SU-DHL-6 (cell line): ENCODE results near the gene SRRM2.

Experiments
- H2AFZ ChIP-seq: fragments of 200-600 bp; sonication (generic); 2 replicates; pipeline ENCODE4 v1.6.1; 2014; ENCODE audit warnings: low read depth, mild to moderate bottlenecking, moderate library complexity, mixed read lengths, antibody characterized with exemption, low read length; ENCODE audit not compliant: severe bottlenecking
- H3F3A ChIP-seq: fragments of 200-600 bp; shearing (Covaris generic); 2 replicates; pipeline ENCODE4 v1.6.0; 2016; ENCODE audit warnings: antibody characterized with exemption, mild to moderate bottlenecking; ENCODE audit not compliant: insufficient read depth
- H3K27ac ChIP-seq: fragments of 200-600 bp; sonication (generic); 2 replicates; pipeline ENCODE4 v1.5.1; 2016; ENCODE audit warnings: low read depth, mild to moderate bottlenecking, low read length, moderate library complexity, mixed read lengths
- H3K27me3 ChIP-seq: fragments of 200-600 bp; sonication (generic), shearing (Covaris generic); 2 replicates; pipeline ENCODE4 v1.6.0; 2014; ENCODE audit warnings: mild to moderate bottlenecking, low read length
- H3K36me3 ChIP-seq: fragments of 200-600 bp; sonication (generic); 2 replicates; pipeline ENCODE4 v1.6.1; 2014; ENCODE audit warnings: mild to moderate bottlenecking, low read length, mixed read lengths
- H3K4me2 ChIP-seq: fragments of 300-600, 200-600 bp; shearing (Covaris generic), sonication (generic); 2 replicates; pipeline ENCODE4 v1.6.0; 2014; ENCODE audit warnings: low read length, low read depth, mild to moderate bottlenecking; ENCODE audit not compliant: poor library complexity, severe bottlenecking
- H3K4me3 ChIP-seq: fragments of 200-600 bp; sonication (generic); 2 replicates; pipeline ENCODE4 v1.5.1; 2014; ENCODE audit warnings: antibody characterized with exemption, low read length, mild to moderate bottlenecking, mixed read lengths; ENCODE audit not compliant: insufficient read depth, poor library complexity, severe bottlenecking
- H3K79me2 ChIP-seq: fragments of 200-600 bp; sonication (generic); 2 replicates; pipeline ENCODE4 v1.6.1; 2014; ENCODE audit warnings: mild to moderate bottlenecking, low read length, moderate library complexity; ENCODE audit not compliant: insufficient read depth
- H3K9ac ChIP-seq: fragments of 200-600 bp; sonication (generic); 2 replicates; pipeline ENCODE4 v1.7.0; 2014; ENCODE audit warnings: mild to moderate bottlenecking, low read length
- H3K9me2 ChIP-seq: fragments of 200-600 bp; sonication (generic); replicated peaks from 2 replicates; pipeline ENCODE4 v1.6.1; 2014; ENCODE audit warnings: low read length; ENCODE audit not compliant: insufficient read depth
- H3K9me3 ChIP-seq: fragments of 200-600 bp; sonication (generic); 2 replicates; pipeline ENCODE4 v1.6.1; 2014; ENCODE audit warnings: low read length, mixed read lengths; ENCODE audit not compliant: insufficient read depth
- H4K20me1 ChIP-seq: fragments of 200-600 bp; sonication (generic); 2 replicates; pipeline ENCODE4 v1.6.1; 2014; ENCODE audit warnings: low read depth, mild to moderate bottlenecking, antibody characterized with exemption, low read length, moderate library complexity, mixed read lengths
- CTCF ChIP-seq: fragments of 200-600 bp; sonication (generic); IDR thresholded peaks from one replicate; pipeline ENCODE4 v1.5.1; 2017; ENCODE audit warnings: antibody characterized with exemption, mild to moderate bottlenecking, low read length, moderate library complexity; ENCODE audit not compliant: insufficient read depth, poor library complexity, severe bottlenecking
- EZH2phosphoT487 ChIP-seq: fragments of 200-600 bp; sonication (generic), shearing (Covaris generic); conservative IDR thresholded peaks from 2 replicates; pipeline ENCODE4 v1.6.1; 2018; ENCODE audit warnings: mild to moderate bottlenecking, antibody characterized with exemption, low read length, moderate library complexity, mixed read lengths

The SRRM2 gene

GRCh38 chr16:2817340-2818271 lies 65.2 kb downstream of the SRRM2 start:
- no peaks in the 10 kb centered on the region for H3K36me3 ChIP-seq
- H3K4me3 ChIP-seq, result no peak overlapping the region
- TF ChIP-seq EZH2phosphoT487, result no peak
- TF ChIP-seq CTCF, result no peak
- no peak overlapping the region for H3K4me2 ChIP-seq
- H2AFZ ChIP-seq, result no peak overlapping the region
- H3K9ac ChIP-seq, result no peak overlapping the region
- no peaks in the 10 kb centered on the region for H3K79me2 ChIP-seq
- no peaks in the 10 kb centered on the region for H3F3A ChIP-seq
- H4K20me1 ChIP-seq, result no peaks in the 10 kb centered on the region
- H3K27me3 ChIP-seq, result no peaks in the 10 kb centered on the region
- H3K9me3 ChIP-seq, result no peaks in the 10 kb centered on the region
- no peak overlapping the region for H3K27ac ChIP-seq
- no peaks in the 10 kb centered on the region for H3K9me2 ChIP-seq

GRCh38 chr16:2818272-2818876 lies 65.9 kb downstream of the SRRM2 start:
- Histone ChIP-seq H3K4me2 (no peak overlapping the region), H3K27me3 (no peaks in the 10 kb centered on the region), H3K9ac (no peak overlapping the region), H3K9me2 (no peaks in the 10 kb centered on the region), H3K79me2 (no peaks in the 10 kb centered on the region), H3K4me3 (no peak overlapping the region), H3K27ac (no peak overlapping the region), H3F3A (no peaks in the 10 kb centered on the region), H4K20me1 (no peaks in the 10 kb centered on the region), H2AFZ (no peak overlapping the region), H3K9me3 (no peaks in the 10 kb centered on the region), H3K36me3 (no peaks in the 10 kb centered on the region)
- no peak for TF ChIP-seq EZH2phosphoT487
- no peak for TF ChIP-seq CTCF

- no peaks in the 10 kb centered on the region for H3K27me3 ChIP-seq
- no peak overlapping the region for H3K9ac ChIP-seq
- H2AFZ ChIP-seq, result no peak overlapping the region
These were observed 66.9 kb downstream of the SRRM2 start for GRCh38 chr16:2819179-2819938.

More at GRCh38 chr16:2819179-2819938, 66.9 kb downstream of the SRRM2 start:
- Histone ChIP-seq H3K9me2 (no peaks in the 10 kb centered on the region), H3K4me2 (no peak overlapping the region), H4K20me1 (no peaks in the 10 kb centered on the region), H3F3A (no peaks in the 10 kb centered on the region), H3K4me3 (no peak overlapping the region), H3K79me2 (no peaks in the 10 kb centered on the region), H3K27ac (no peak overlapping the region), H3K9me3 (no peaks in the 10 kb centered on the region), H3K36me3 (no peaks in the 10 kb centered on the region)
- no peak for TF ChIP-seq CTCF
- no peak for TF ChIP-seq EZH2phosphoT487
